Effector CD8-positive, alpha-beta T cell (primary cell): ENCODE results near the gene HRAS.

Experiments used
- DNase-seq: peaks from one replicate; lab custom pipeline; 2025; lab: John Stamatoyannopoulos, UW

Gene HRAS

GRCh38 chr11:512761-513595 is 22.4 kb downstream of the HRAS start:
- no peak for DNase-seq

- DNase-seq, result no peak
Observed at GRCh38 chr11:508956-509355, 26.4 kb downstream of the HRAS start.

GRCh38 chr11:507727-508515 is 27.5 kb downstream of the HRAS start:
- no peak for DNase-seq

GRCh38 chr11:506995-507726 is 28.2 kb downstream of the HRAS start, which contains the start of gene RNH1:
Gene RNH1, minus strand, starts transcription at chr11:507242. Its CDS starts 5,080 bp downstream, at chr11:502162.
- peak; percentile 99 for DNase-seq

GRCh38 chr11:506238-506994 is 29.0 kb downstream of the HRAS start:
- peak; percentile 91 for DNase-seq

GRCh38 chr11:504994-505344 is 30.4 kb downstream of the HRAS start:
- DNase-seq, result no peak

GRCh38 chr11:504053-504993 is 31.1 kb downstream of the HRAS start:
- no peak for DNase-seq

- DNase-seq, result no peak
Observed at GRCh38 chr11:503179-503981, 32.0 kb downstream of the HRAS start.

- DNase-seq, result no peak
Observed at GRCh38 chr11:502288-503178, 32.8 kb downstream of the HRAS start.

- DNase-seq, result no peak
Observed at GRCh38 chr11:501683-502287, 33.6 kb downstream of the HRAS start.

GRCh38 chr11:501001-501682 is 34.2 kb downstream of the HRAS start:
- no peak for DNase-seq

- no peak for DNase-seq
Observed at GRCh38 chr11:499201-500076, 35.9 kb downstream of the HRAS start.

GRCh38 chr11:498297-499181 is 36.8 kb downstream of the HRAS start:
- DNase-seq, result no peak

- DNase-seq, result no peak
Observed at GRCh38 chr11:497565-498296, 37.6 kb downstream of the HRAS start.
